MM.1S (cell line): ENCODE data around the gene MYO9A.

Experiments
- DNase-seq: peaks from one replicate; pipeline ENCODE4 v3.0.0-alpha.2; 2015
- H2AFZ ChIP-seq: fragments of 300-600 bp; sonication (generic); 2 replicates; pipeline ENCODE4 v1.6.0; 2016; ENCODE audit warnings: antibody characterized with exemption, low read length
- H3F3A ChIP-seq: fragments of 300-600 bp; sonication (generic); 2 replicates; pipeline ENCODE4 v1.6.1; 2016; ENCODE audit warnings: mild to moderate bottlenecking, antibody characterized with exemption, low read length, moderate library complexity, mixed read lengths; ENCODE audit not compliant: insufficient read depth
- H3K27ac ChIP-seq: fragments of 300-600 bp; sonication (generic); 2 replicates; pipeline ENCODE4 v1.5.1; 2016; ENCODE audit warnings: mild to moderate bottlenecking, low read length
- H3K27me3 ChIP-seq: fragments of 300-600 bp; sonication (generic); replicated peaks from 2 replicates; pipeline ENCODE4 v1.6.0; 2016; ENCODE audit warnings: low read length; ENCODE audit not compliant: insufficient read depth
- H3K36me3 ChIP-seq: fragments of 300-600 bp; sonication (generic); replicated peaks from 2 replicates; pipeline ENCODE4 v1.6.1; 2016; ENCODE audit warnings: mild to moderate bottlenecking, low read length, mixed read lengths; ENCODE audit not compliant: insufficient read depth
- H3K4me1 ChIP-seq: fragments of 300-600 bp; sonication (generic); 2 replicates; pipeline ENCODE4 v1.6.1; 2016; ENCODE audit warnings: low read length, mixed read lengths
- H3K4me2 ChIP-seq: fragments of 300-600 bp; sonication (generic); 2 replicates; pipeline ENCODE4 v1.6.0; 2016; ENCODE audit warnings: low read depth, low read length
- H3K4me3 ChIP-seq: fragments of 300-600 bp; sonication (generic); 2 replicates; pipeline ENCODE4 v1.5.1; 2016; ENCODE audit warnings: low read length, mixed read lengths
- H3K79me2 ChIP-seq: fragments of 300-600 bp; sonication (generic); 2 replicates; pipeline ENCODE4 v1.6.1; 2016; ENCODE audit warnings: mixed run types, low read length, mixed read lengths
- H3K9ac ChIP-seq: fragments of 300-600 bp; sonication (generic); 2 replicates; pipeline ENCODE4 v1.6.1; 2016; ENCODE audit warnings: low read length, mixed read lengths
- H3K9me2 ChIP-seq: fragments of 300-600 bp; sonication (generic); replicated peaks from 2 replicates; pipeline ENCODE4 v1.6.1; 2016; ENCODE audit warnings: mild to moderate bottlenecking, low read length, mixed read lengths; ENCODE audit not compliant: insufficient read depth
- H3K9me3 ChIP-seq: fragments of 300-600 bp; sonication (generic); replicated peaks from 2 replicates; pipeline ENCODE4 v1.6.1; 2016; ENCODE audit warnings: mild to moderate bottlenecking, low read length, mixed read lengths; ENCODE audit not compliant: insufficient read depth
- H4K20me1 ChIP-seq: fragments of 300-600 bp; sonication (generic); 2 replicates; pipeline ENCODE4 v1.6.1; 2016; ENCODE audit warnings: mild to moderate bottlenecking, low read length, moderate library complexity, mixed read lengths; ENCODE audit not compliant: insufficient read depth
- CTCF ChIP-seq: fragments of 300-600 bp; sonication (generic); IDR thresholded peaks from 2 replicates; pipeline ENCODE4 v1.5.1; 2016; ENCODE audit warnings: antibody characterized with exemption, low read length, mixed read lengths
- EZH2 ChIP-seq: fragments of 300-600 bp; sonication (generic); optimal IDR thresholded peaks from 2 replicates; pipeline ENCODE3; 2017; ENCODE audit warnings: low read depth, mild to moderate bottlenecking, antibody characterized with exemption, low read length, mixed read lengths
- EZH2phosphoT487 ChIP-seq: fragments of 300-600 bp; sonication (generic); IDR thresholded peaks from 2 replicates; pipeline ENCODE4 v1.6.1; 2018; ENCODE audit warnings: antibody characterized with exemption, low read length

Gene MYO9A

GRCh38 chr15:71939981-71940588, 177.9 kb downstream of the MYO9A start:
- H3K9me3 ChIP-seq = no peaks in the 10 kb centered on the region
- no peak overlapping the region for H3K4me3 ChIP-seq
- H3K9me2 ChIP-seq = no peaks in the 10 kb centered on the region
- H3F3A ChIP-seq = no peaks in the 10 kb centered on the region
- H3K36me3 ChIP-seq = no peaks in the 10 kb centered on the region
- no peaks in the 10 kb centered on the region for H3K4me1 ChIP-seq
- no peaks in the 10 kb centered on the region; the same call in 1 of the 2 replicates for H4K20me1 ChIP-seq
- H3K27ac ChIP-seq = no peak overlapping the region
- no peak overlapping the region for H3K4me2 ChIP-seq
- H3K27me3 ChIP-seq = no peaks in the 10 kb centered on the region
- H3K9ac ChIP-seq = no peak overlapping the region
- DNase-seq = no peak
- TF ChIP-seq EZH2 (no peak), CTCF (no peak), EZH2phosphoT487 (no peak)
- no peaks in the 10 kb centered on the region for H3K79me2 ChIP-seq
- no peak overlapping the region for H2AFZ ChIP-seq

GRCh38 chr15:71937650-71938311, 180.2 kb downstream of the MYO9A start:
- no peaks in the 10 kb centered on the region; the same call in 1 of the 2 replicates for H4K20me1 ChIP-seq
- no peaks in the 10 kb centered on the region for H3K27me3 ChIP-seq
- no peak for DNase-seq
- no peaks in the 10 kb centered on the region for H3K9me2 ChIP-seq
- no peak overlapping the region for H3K9ac ChIP-seq
- H3K36me3 ChIP-seq = no peaks in the 10 kb centered on the region
- H3K4me3 ChIP-seq = no peak overlapping the region
- H3K9me3 ChIP-seq = no peaks in the 10 kb centered on the region
- no peaks in the 10 kb centered on the region for H3K79me2 ChIP-seq
- H3K4me1 ChIP-seq = no peaks in the 10 kb centered on the region
- no peak overlapping the region for H2AFZ ChIP-seq
- H3K27ac ChIP-seq = no peak overlapping the region
- TF ChIP-seq EZH2phosphoT487 (no peak), CTCF (no peak), EZH2 (no peak)
- no peak overlapping the region for H3K4me2 ChIP-seq
- no peaks in the 10 kb centered on the region for H3F3A ChIP-seq

- Histone ChIP-seq H3K79me2 (no peaks in the 10 kb centered on the region), H3K27ac (no peak overlapping the region), H3K4me1 (no peaks in the 10 kb centered on the region), H3K9me2 (no peaks in the 10 kb centered on the region), H3K9me3 (no peaks in the 10 kb centered on the region), H3K4me3 (no peak overlapping the region), H3K4me2 (no peak overlapping the region), H3K27me3 (no peaks in the 10 kb centered on the region), H3F3A (no peaks in the 10 kb centered on the region), H2AFZ (no peak overlapping the region), H3K36me3 (0 out of 2 replicates have a peak, but pooled peaks cover 3% of the 10 kb centered on the region), H4K20me1 (no peaks in the 10 kb centered on the region; the same call in 1 of the 2 replicates), H3K9ac (no peak overlapping the region)
- DNase-seq = no peak
- TF ChIP-seq EZH2 (no peak), EZH2phosphoT487 (no peak), CTCF (no peak)
Measured at GRCh38 chr15:71934446-71934845, 183.5 kb downstream of the MYO9A start.
